Stimulated activated memory B cell treated with anti-CD40 and anti-IgM and Interleukin-4, amounts not matched to agents 10 μg/mL and 1 μg/mL and 100 μg/mL, for 72 hours (primary cell): ENCODE data around the gene TEX22.

Experiments used
- ATAC-seq: fragments of 150-1000 bp; cut with Tn5 transposase; 2 replicates; pipeline ENCODE4 v1.10.0; 2021
- H3K27ac Mint-ChIP-seq: one replicate; pipeline ENCODE4 v1.8.0; 2022; ENCODE audit warnings: mild to moderate bottlenecking, mixed read lengths
- H3K27me3 Mint-ChIP-seq: one replicate; pipeline ENCODE4 v1.8.0; 2022; ENCODE audit warnings: mixed read lengths
- H3K36me3 Mint-ChIP-seq: one replicate; pipeline ENCODE4 v1.8.0; 2022; ENCODE audit warnings: mixed read lengths
- H3K4me1 Mint-ChIP-seq: one replicate; pipeline ENCODE4 v1.8.0; 2022; ENCODE audit warnings: mixed read lengths
- H3K4me3 Mint-ChIP-seq: one replicate; pipeline ENCODE4 v1.8.0; 2022; ENCODE audit warnings: mild to moderate bottlenecking, moderate library complexity, mixed read lengths
- H3K9me3 Mint-ChIP-seq: one replicate; pipeline ENCODE4 v1.8.0; 2022; ENCODE audit warnings: mixed read lengths

TEX22 gene

GRCh38 chr14:105455766-105456660 lies 57.7 kb downstream of the TEX22 start:
- Mint-ChIP-seq H3K4me3 (no peak overlapping the region), H3K36me3 (peaks cover 41% of the 10 kb centered on the region), H3K9me3 (no peaks in the 10 kb centered on the region), H3K27ac (no peak overlapping the region), H3K4me1 (peaks cover 14% of the 10 kb centered on the region), H3K27me3 (no peaks in the 10 kb centered on the region)
- ATAC-seq: no peak

GRCh38 chr14:105456736-105457617 lies 58.6 kb downstream of the TEX22 start:
- H3K27me3 Mint-ChIP-seq: no peaks in the 10 kb centered on the region
- peaks cover 46% of the 10 kb centered on the region for H3K36me3 Mint-ChIP-seq
- H3K4me3 Mint-ChIP-seq: no peak overlapping the region
- ATAC-seq: no peak
- H3K4me1 Mint-ChIP-seq: peaks cover 14% of the 10 kb centered on the region
- H3K27ac Mint-ChIP-seq: no peak overlapping the region
- H3K9me3 Mint-ChIP-seq: no peaks in the 10 kb centered on the region

- H3K27me3 Mint-ChIP-seq: no peaks in the 10 kb centered on the region
- H3K27ac Mint-ChIP-seq: no peak overlapping the region
- peaks cover 14% of the 10 kb centered on the region for H3K4me1 Mint-ChIP-seq
- H3K4me3 Mint-ChIP-seq: no peak overlapping the region
- H3K36me3 Mint-ChIP-seq: peaks cover 38% of the 10 kb centered on the region
- ATAC-seq: no peak
- H3K9me3 Mint-ChIP-seq: no peaks in the 10 kb centered on the region
Observed at GRCh38 chr14:105458010-105458409, 59.7 kb downstream of the TEX22 start.

- Mint-ChIP-seq H3K4me3 (no peak overlapping the region), H3K9me3 (no peaks in the 10 kb centered on the region), H3K27ac (no peak overlapping the region), H3K27me3 (no peaks in the 10 kb centered on the region), H3K36me3 (peaks cover 39% of the 10 kb centered on the region), H3K4me1 (peaks cover 14% of the 10 kb centered on the region)
- ATAC-seq: no peak
Observed at GRCh38 chr14:105458571-105458970, 60.2 kb downstream of the TEX22 start.

- no peaks in the 10 kb centered on the region for H3K9me3 Mint-ChIP-seq
- H3K4me3 Mint-ChIP-seq: no peak overlapping the region
- no peak for ATAC-seq
- peaks cover 7% of the 10 kb centered on the region for H3K4me1 Mint-ChIP-seq
- H3K36me3 Mint-ChIP-seq: peaks cover 32% of the 10 kb centered on the region
- no peak overlapping the region for H3K27ac Mint-ChIP-seq
- no peaks in the 10 kb centered on the region for H3K27me3 Mint-ChIP-seq
Observed at GRCh38 chr14:105460116-105460515, 61.8 kb downstream of the TEX22 start.

- peaks cover 2% of the 10 kb centered on the region for H3K4me1 Mint-ChIP-seq
- no peak for ATAC-seq
- H3K4me3 Mint-ChIP-seq: no peak overlapping the region
- H3K9me3 Mint-ChIP-seq: no peaks in the 10 kb centered on the region
- peaks cover 32% of the 10 kb centered on the region for H3K36me3 Mint-ChIP-seq
- no peaks in the 10 kb centered on the region for H3K27me3 Mint-ChIP-seq
- H3K27ac Mint-ChIP-seq: no peak overlapping the region
Observed at GRCh38 chr14:105460616-105461015, 62.3 kb downstream of the TEX22 start.

GRCh38 chr14:105461903-105462302 lies 63.6 kb downstream of the TEX22 start:
- no peaks in the 10 kb centered on the region for H3K4me1 Mint-ChIP-seq
- ATAC-seq: no peak
- H3K4me3 Mint-ChIP-seq: no peak overlapping the region
- no peaks in the 10 kb centered on the region for H3K9me3 Mint-ChIP-seq
- H3K27ac Mint-ChIP-seq: no peak overlapping the region
- no peaks in the 10 kb centered on the region for H3K27me3 Mint-ChIP-seq
- peaks cover 30% of the 10 kb centered on the region for H3K36me3 Mint-ChIP-seq
